NCI-H128 (cell line): ENCODE data around the gene DNAJB2.
"Not testable (repeated sequence)": the region's sequence is repeated elsewhere in the genome, so short reads cannot be mapped to it uniquely, and the experiment has no call there.

Source experiments
- DNase-seq: peaks from one replicate; lab custom pipeline; 2025; ENCODE audit not compliant: unreplicated experiment; lab: John Stamatoyannopoulos, UW

Gene DNAJB2

DNA sequence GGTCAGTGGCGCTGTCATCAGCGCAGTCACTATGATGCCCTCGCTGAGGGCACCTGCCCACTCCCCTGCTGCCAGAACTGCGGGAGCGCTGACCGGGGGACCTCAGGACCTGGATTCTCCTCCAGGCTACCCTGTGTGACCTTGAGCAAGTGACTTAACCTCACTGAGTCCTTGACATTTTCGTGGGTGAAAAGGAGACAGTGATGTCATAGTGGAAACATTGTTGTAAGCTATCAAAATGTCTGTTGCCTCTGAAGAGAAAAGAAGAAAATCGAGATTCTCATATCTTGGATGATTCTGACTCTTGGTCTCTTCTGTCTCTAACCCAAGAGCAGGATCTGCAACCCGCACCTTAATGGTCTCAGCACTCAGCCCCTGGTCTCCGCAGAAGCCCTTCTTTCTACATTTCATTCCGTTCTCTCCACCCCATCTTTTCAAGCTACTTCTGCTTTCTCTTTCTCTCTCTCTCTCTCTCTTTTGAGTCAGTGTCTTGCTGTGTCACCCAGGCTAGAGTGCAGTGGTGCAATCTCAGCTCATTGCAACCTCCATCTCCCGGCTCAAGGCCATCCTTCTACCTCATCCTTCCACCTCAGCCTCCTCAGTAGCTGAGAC is 24.5 kb upstream of the DNAJB2 start:
- no peak for DNase-seq

DNA sequence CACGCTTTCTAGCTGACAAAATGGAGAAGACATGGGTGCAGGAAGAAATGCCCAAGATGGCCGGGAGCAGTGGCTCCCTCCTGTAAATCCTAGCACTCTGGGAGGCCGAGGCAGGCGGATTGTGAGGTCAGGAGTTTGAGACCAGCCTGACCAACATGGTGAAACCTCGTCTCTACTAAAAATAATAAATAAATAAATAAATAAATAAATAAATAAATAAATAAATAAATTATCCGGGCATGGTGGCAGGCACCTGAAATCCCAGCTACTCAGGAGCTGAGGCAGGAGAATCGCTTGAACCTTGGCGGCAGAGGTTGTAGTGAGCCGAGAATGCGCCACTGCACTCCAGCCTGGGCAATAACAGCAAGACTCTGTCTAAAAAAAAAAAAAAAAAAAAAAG is 20.2 kb upstream of the DNAJB2 start:
- DNase-seq, result not testable (repeated sequence)

DNA sequence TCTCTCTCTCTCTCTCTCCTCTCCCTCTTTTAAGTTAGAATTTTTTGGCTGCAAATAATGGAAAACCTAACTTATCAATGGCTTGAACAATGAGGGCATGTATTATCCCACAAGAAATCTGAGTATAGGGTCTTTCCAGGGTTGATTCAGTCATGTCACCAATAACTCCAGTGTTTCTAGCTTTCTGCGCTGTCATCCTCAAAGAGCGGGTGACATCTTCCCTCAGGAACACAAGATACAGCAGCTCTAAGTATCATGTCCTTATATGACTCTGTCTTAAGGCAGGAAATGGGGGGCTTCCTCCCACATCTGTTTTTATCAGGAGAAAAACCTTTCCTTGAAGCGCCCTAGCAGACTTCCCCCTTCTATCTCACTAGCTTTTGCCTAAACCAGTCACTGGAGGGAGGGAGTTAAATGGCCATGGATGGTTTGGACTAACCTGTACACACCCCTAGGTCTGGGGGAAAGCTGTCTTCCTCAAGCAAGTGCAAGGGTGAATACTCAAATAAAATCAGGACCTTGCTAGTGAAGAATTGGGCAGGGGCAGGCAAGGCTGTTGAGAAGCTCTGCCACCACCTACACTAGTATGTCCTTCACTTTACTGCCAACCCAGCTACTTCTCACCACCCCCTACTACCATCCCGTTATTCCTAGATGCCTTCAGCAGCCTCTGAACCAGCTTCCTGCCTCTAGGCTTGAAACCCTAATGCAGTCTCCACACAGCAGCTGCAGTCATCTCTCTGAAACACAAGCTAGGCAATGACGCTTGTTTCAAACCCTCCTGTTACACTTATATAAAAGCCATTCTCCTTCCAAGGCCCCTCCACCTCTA is 17.9 kb upstream of the DNAJB2 start:
- DNase-seq, result no peak

DNA sequence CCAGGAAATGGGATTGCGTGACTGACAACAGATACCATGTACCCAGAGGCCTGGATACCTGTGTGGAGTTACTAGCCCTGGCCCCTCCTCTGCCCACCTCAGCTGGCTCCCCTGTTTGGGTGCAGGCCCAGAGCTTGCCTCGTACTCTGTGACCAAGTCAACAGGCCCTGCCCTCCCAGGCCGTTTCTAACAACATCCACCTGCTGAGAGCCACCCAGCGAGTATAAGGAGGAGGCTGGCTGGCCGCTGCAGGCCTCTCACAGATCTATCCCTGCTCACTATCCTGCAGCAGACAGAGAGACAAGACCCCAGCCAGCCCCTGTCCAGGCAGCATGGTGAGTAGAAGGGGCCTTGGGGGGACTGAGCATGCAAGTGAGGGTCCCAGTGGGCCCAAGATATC is 12.9 kb upstream of the DNAJB2 start:
- no peak for DNase-seq

DNA sequence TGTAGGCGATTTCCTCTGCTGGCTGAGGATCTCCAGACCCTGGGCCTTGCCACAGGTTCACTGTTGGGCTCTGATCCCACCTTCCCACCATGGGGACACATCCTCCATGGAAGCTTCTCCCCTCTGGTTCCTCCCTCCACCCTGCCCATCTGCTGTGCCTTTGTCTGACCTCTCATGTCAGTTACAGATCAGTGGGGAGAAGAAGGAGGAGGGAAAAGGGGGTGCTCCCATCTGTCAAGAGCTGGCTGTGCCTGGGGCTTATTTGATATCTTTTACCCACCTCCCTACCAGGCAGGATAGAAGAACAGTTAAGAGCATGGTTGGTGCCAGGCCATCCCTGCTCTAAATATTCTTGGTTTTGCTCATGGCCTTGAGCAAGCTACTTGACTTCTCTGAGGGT is 12.3 kb upstream of the DNAJB2 start:
- no peak for DNase-seq

DNA sequence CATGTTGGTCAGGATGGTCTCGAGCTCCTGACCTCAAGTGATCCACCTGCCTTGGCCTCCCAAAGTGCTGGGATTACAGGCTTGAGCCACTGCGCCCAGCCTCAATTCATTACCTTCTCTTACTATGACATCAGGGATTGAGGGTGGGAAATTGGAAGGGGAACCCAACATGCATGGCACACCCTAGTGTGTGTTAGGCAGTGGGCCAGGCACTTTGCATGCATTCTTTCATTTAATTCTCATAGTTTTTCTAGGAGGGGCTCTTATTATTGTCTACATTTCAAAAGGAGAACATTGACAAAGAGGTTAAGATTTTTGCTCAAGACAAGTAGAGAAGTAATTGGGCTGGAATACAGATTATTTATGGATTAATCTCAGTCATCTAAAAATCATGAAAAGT is 10.9 kb upstream of the DNAJB2 start:
- no peak for DNase-seq

DNA sequence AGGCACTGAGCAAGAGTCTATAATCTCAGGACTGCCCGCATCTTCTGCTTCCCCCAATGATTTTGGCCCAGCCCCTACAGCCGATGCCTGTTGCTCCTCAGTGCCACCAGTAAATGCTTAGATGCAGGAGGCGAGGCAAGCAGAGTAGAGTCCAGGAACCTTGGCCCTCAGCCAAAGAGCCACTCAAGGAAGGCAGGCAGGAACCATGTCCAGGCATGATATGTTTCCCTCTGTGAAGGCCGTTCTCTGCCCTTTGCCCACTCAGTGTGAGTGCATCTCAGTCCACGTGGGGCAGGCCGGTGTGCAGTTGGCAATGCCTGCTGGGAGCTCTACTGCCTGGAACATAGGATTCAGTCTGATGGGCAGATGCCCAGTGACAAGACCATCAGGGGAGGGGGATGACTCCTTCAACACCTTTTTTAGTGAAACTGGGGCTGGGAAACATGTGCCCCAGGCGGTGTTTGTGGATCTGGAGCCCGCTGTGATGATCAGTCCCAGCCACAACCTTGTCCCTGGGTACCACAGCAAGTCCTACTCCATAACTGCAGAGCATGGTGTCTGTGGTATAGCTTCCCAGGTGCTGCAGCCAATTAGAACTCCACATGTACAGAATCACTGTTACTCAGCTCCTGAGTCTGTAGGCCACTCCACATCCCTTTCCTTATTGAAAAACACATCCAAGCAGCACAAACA is 9.7 kb upstream of the DNAJB2 start:
- DNase-seq, result no peak

DNA sequence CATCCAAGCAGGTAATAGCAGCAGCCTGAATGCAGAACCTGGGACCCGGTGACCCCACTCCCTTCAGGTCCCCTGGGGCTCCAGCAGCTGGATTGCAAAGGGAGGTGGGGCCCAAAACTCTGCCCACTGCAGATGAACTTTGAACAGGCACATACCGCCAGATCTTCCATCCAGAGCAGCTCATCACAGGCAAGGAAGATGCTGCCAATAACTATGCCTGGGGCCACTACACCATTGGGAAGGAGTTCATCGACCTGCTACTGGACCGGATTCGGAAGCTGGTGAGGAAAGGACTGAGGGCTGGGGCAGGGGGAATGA is 9.2 kb upstream of the DNAJB2 start:
- no peak for DNase-seq

DNA sequence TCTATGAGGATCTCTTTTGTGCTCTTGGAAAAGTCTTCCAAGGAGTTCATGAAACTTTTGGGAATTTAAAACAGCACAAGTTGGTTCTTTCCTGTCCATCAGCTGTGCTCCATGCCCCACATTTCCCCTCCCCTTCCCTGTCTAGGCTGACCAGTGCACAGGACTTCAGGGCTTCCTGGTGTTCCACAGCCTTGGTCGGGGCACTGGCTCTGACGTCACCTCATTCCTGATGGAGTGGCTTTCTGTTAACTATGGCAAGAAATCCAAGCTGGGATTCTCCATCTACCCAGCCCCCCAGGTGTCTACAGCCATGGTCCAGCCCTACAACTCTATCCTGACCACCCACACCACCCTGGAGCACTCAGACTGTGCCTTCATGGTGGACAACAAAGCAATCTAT is 8.1 kb upstream of the DNAJB2 start:
- DNase-seq, result no peak

DNA sequence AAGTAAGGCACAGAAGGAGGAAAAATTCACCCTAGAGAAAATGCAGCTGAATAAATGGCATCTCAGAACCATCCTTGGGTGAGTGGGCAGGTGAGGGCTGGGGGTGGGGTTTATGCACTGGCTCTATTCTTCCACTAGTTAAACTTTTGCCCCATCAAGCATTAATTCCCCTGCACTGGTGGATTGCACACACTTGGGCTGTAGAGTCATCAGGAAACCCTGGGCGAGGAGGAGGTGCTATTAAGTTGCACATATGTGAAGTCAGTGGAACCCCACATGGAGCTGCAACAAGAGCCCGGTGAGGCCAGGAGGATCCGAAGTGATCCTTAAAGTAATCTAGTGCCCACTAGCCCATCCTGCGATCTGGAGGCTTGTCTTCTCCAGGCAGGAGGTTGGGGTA is 6.8 kb upstream of the DNAJB2 start:
- DNase-seq, result no peak

DNA sequence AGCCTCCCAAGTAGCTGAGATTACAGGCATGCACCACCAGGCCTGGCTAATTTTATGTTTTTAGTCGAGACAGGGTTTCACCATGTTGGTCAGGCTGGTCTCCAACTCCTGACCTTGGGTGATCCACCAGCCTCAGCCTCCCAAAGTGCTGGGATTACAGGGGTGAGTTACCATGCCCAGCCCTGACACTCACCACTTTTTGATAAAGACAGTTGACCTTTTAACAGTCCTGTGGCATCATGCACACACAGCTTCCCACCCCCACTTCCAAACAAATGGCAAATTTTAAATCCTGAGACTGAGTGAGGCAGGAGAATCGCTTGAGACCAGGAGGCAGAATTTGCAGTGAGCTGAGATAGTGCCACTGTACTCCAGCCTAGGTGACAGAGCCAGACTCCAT is 6.2 kb upstream of the DNAJB2 start:
- no peak for DNase-seq

DNA sequence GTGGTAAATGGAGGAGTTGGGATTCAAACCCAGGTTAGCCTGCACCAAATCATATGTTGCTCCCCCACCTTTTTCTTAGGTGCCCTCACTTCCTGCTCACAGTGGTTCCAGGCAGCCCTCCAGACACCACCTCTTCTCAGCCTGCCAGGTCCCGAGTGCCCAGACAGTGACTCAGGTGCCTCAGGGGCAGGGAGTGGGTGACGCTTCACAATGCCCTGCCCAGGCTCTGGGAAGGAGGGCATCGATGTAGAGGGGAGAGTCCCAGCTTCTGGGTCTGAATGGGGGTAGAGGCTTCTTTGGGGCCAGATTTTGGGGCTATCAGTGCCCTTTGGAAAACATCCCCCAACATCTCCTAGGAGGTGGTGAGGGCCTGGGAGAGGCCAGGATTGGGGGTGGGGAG is 5.2 kb upstream of the DNAJB2 start:
- no peak for DNase-seq

DNA sequence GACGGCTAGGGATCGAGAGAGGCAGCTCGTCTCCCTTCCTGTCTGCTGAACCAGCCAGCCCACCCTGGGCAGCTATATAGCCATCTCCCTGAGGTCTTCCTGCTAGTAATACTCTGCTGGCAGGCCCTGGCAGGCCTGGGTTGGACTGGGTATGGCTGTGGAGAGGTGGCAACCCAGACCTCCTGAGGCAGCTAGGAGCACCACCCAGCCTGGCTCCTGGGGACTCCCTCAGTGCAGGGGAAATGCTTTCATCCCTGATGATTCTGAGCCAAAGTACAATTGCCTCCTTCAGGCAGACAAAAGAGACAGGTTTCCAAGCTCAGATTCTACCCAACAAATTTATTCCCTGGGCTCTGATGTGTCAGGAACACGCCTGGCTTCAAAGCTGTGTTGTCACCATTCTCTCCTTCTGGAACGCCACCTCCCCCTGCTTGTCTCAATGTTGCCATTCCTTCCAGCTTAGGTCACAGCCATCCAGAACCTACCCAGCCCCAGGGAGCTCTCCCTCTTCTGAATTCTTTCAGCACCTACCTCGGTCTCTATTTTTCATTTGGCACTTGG is 4.7 kb upstream of the DNAJB2 start:
- no peak for DNase-seq

DNA sequence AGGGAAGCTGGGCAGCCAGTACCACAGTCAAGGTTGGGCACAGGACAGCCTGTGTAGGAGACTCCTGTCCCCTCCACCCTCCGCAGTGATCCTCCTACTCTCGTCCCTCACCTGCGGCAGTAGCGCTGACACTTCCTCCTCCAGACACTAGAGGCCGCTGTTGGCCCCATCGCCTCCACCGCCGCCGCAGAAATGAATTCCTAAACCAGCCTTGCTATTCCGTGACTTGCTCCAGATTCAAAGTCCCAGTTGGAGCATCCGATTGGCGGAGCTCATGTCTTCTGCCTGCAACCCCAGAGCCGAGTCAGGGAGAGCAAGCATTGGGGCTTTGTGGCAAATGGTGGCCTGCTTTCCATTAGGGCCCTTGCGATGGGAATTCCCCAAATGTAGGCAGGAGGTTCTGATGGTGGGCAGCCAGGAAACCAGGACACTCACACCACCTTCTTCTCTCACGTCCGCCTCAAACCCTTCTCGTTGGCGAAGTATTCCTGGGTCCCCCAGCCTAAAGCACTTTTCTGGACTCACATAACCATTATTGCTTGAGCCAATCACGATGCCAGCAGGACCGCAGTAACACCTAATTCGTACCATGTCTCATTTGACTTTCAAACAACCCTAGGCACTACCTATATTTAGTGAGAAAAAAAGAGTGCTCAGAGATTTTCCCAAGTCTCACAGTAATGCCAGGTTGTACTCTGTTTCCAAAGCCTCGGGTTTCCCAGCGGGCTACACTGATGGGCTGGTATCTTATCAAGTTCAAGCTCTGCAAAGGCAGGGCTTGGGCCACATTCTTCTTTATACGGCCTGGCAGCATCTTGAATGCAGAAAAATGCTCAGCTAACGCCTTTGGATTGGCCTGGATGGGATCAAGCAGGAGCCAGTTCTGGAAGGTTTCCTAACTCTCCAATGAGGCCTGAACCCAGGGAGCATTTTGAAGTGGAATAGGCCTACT is 1.2 kb upstream of the DNAJB2 start:
- no peak for DNase-seq

DNA sequence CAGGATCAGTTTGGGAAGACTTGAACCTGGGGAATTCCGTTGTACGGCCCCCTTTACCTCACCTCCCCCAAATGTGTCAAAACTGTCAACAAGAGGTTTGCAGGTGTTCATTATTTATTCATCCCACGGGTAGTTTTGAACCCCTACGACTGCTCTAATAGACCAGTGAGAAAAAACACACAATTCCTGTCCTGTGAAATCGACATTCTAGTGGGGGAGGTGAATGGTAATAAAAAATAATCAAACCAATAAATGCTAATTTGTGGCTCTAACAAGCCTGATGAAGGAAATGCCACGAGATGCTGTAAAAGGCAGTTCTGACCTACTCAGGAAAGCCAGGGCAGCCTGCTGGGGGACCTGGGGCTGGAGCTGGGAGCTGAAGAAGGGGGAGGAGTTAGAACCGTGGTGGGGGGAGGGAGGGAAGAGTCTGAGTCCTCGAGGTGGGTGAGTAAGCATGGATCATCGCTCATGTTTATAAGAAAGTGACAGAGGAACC is 463 bp upstream of the DNAJB2 start:
- no peak for DNase-seq

DNA sequence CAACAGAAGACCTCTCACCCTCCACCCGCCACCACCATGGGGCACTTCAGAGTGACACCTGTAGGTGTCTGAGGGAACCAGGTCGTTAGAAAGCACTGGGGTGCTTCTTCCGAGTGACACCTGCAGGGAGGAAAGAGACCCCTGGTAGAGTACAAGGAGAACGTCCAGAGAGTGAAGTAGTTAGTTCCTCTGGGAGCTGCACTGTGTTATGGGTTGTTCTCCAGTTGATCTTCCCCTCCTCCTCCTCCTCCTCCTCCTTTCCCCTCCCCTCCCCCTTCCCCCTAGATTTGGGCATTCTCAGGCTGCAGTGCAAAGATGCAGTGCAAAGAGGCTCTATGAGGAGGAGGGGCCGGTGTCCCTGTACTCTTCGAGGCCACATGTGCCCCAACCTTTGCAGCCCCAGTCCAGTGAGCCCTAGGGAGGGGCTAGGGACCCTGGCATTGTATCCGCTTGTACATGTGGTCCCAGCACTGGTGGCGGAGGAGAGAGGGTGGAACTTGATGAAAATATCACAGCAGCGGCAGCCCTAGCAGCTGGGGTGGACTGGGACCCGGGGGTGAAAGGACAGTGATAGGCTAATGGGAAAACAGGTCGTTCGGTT is 850 bp downstream of the DNAJB2 start:
- DNase-seq, result no peak

DNA sequence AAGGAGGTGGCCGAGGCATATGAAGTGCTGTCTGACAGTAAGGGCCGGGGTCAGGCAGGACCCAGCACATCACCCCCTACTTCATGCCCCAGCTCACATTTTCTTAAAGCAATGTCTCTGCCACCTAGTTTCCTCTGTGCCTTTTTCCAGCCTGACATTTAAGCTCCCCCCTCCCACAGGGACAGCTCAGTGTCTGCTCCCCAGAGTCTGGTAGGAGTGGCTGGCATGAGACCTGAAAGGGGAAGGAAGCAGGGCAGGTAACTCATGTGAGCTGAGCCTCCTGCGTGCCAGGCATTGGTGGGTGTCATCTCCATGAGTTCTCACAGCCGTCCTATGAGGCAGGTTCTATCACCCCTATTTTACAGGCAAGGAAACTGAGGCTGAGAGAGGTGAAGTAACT is 1.5 kb downstream of the DNAJB2 start:
- DNase-seq, result no peak

DNA sequence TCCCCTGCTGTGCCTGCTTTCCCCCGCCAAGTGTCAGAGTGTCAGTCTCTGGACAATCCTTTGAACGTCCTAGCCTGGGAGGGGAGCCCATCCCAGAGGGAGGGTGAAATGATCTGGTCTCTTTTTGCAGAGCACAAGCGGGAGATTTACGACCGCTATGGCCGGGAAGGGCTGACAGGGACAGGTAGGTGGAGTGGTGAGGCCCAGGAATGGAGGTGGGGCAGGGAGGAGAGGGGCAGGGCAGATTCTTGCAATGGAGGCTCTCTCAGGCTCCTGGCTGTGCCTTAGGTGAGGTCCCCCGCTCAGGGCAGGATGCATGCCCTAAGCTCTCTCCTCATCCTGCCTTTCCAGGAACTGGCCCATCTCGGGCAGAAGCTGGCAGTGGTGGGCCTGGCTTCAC is 2.4 kb downstream of the DNAJB2 start:
- DNase-seq, result no peak

DNA sequence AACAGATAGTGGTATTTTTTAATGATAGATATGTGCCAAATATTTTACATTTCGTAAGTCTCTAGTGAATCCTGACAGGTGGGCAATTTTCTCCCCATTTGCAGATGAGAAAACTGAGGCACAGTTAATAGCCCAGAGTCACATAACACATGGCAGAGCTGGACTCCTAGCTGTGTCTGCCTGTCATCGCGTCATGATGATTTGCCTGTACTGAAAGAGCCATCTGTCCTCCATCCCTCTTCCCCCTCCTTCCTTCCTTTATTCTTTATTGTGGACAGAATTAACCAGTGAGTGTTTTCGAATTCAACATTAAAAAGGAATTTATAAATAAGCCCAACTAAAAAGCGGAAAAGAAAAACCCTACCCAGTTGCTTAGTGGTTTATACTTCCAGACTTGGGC is 3.2 kb downstream of the DNAJB2 start:
- no peak for DNase-seq

DNA sequence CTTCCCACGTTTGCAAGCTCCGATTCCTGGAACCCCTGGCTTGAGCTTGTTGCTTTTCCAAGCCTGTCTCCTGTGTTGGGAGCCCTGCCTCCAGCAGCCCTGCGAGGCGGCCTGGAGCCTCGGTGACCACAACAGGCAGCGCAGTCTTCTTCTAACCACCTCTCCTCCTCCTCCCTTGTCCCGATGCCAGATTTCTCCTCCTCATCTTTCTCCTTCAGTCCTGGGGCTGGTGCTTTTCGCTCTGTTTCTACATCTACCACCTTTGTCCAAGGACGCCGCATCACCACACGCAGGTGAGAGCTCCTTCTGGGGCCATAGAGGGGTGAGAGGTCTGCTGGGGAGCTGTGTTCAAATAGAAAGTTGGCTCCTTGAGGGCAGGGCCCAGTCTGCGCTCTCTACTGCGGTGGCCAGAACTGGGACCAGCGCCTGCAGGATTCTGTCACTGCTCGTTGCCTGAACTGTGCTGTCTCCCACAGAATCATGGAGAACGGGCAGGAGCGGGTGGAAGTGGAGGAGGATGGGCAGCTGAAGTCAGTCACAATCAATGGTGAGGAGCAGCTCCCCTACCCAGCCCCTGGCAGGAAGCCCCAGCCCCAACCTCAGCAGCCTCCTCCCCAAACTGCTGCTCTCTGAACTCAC is 3.9 kb downstream of the DNAJB2 start:
- DNase-seq, result no peak
